Measurements from ENCODE around the gene SOS1.

- no peak for TF ChIP-seq CTCF (IDR thresholded peaks at IDR 0.05; ENCODE audit: low read depth, low read length, missing input control)
- no peak for TF ChIP-seq ZBTB33 (IDR thresholded peaks at IDR 0.05)
- TF ChIP-seq YY1 (IDR thresholded peaks at IDR 0.05): no peak
- no peak for TF ChIP-seq TAF1 (conservative IDR thresholded peaks at IDR 0.05)
- no peak for TF ChIP-seq REST (IDR thresholded peaks at IDR 0.05)
- no peak for TF ChIP-seq EGR1 (IDR thresholded peaks at IDR 0.05; ENCODE audit: low read depth in 2 of 2)
- no peak for TF ChIP-seq HNF4A (conservative IDR thresholded peaks at IDR 0.05)
- TF ChIP-seq SP1 (IDR thresholded peaks at IDR 0.05): no peak
- TF ChIP-seq RAD21 (IDR thresholded peaks at IDR 0.05): no peak
- TF ChIP-seq GABPA (IDR thresholded peaks at IDR 0.05 in 1 of 2, conservative IDR thresholded peaks at IDR 0.05 in 1 of 2): no peak
- TF ChIP-seq RXRA (IDR thresholded peaks at IDR 0.05): no peak
- no peak for TF ChIP-seq ATF3 (IDR thresholded peaks at IDR 0.05)
- no peak for TF ChIP-seq MAX (IDR thresholded peaks at IDR 0.05)
- TF ChIP-seq NR2F2 (IDR thresholded peaks at IDR 0.05): no peak
Measured at GRCh38 chr2:39141334-39142271, 20.8 kb upstream of the SOS1 start.
